Chondrocyte (in vitro differentiated cells): ENCODE results near the gene GNPDA1. TPM values are rescaled to one million over a fixed set of nuclear protein-coding genes. Genes with fewer than 3 reads are reported as not detected.

Experiments used
- DNase-seq: peaks from one replicate; pipeline ENCODE4 v3.0.0; 2021; ENCODE audit warnings: mixed read lengths, low spot score
- H3K27ac Mint-ChIP-seq: one replicate; pipeline ENCODE4 v1.8.0; 2021; ENCODE audit warnings: mild to moderate bottlenecking, moderate library complexity, mixed read lengths; ENCODE audit not compliant: unreplicated experiment
- H3K27me3 Mint-ChIP-seq: 2 replicates; pipeline ENCODE4 v1.8.0; 2021; ENCODE audit warnings: low read depth, mixed read lengths
- H3K36me3 Mint-ChIP-seq: 2 replicates; pipeline ENCODE4 v1.8.0; 2021; ENCODE audit warnings: low read depth, mixed read lengths
- H3K4me1 Mint-ChIP-seq: 2 replicates; pipeline ENCODE4 v1.8.0; 2021; ENCODE audit warnings: low read depth, mild to moderate bottlenecking, mixed read lengths
- H3K4me3 Mint-ChIP-seq: one replicate; pipeline ENCODE4 v1.8.0; 2021; ENCODE audit warnings: mild to moderate bottlenecking, moderate library complexity, mixed read lengths; ENCODE audit not compliant: unreplicated experiment
- H3K9me3 Mint-ChIP-seq: 2 replicates; pipeline ENCODE4 v1.8.0; 2021; ENCODE audit warnings: low read depth, mixed read lengths
- CTCF ChIP-seq: fragments of 200-600 bp; sonication (generic); IDR thresholded peaks from 2 replicates; pipeline ENCODE4 v1.5.0; 2021; ENCODE audit warnings: antibody characterized with exemption, mild to moderate bottlenecking, moderate library complexity
- total RNA-seq: library from RNA; stranded (reverse); gene quantifications from 3 replicates; pipeline ENCODE4 v1.2.1, GENCODE V29; 2021

The GNPDA1 gene
- total RNA-seq, 1 donor from 2014 or later = 34.5 TPM

GRCh38 chr5:142012186-142012785, 541 bp downstream of the GNPDA1 start:
- Mint-ChIP-seq H3K27ac (peak overlapping the region; percentile 73), H3K27me3 (no peaks in the 10 kb centered on the region), H3K4me3 (peak overlapping the region; percentile 78), H3K36me3 (peaks cover 3% of the 10 kb centered on the region), H3K4me1 (peaks cover 38% of the 10 kb centered on the region), H3K9me3 (no peaks in the 10 kb centered on the region)
- DNase-seq = no peak
- TF ChIP-seq CTCF = peak; percentile 77

- Mint-ChIP-seq H3K9me3 (no peaks in the 10 kb centered on the region), H3K36me3 (peaks cover 3% of the 10 kb centered on the region), H3K4me1 (peaks cover 38% of the 10 kb centered on the region), H3K27me3 (no peaks in the 10 kb centered on the region), H3K4me3 (peak overlapping the region; percentile 78), H3K27ac (no peak overlapping the region)
- TF ChIP-seq CTCF = no peak
- no peak for DNase-seq
Observed at GRCh38 chr5:142011572-142012185, 1.1 kb downstream of the GNPDA1 start.

- H3K27ac Mint-ChIP-seq = no peak overlapping the region
- H3K4me1 Mint-ChIP-seq = peaks cover 23% of the 10 kb centered on the region
- H3K4me3 Mint-ChIP-seq = no peak overlapping the region
- no peaks in the 10 kb centered on the region for H3K9me3 Mint-ChIP-seq
- no peak for DNase-seq
- no peaks in the 10 kb centered on the region for H3K27me3 Mint-ChIP-seq
- peaks cover 6% of the 10 kb centered on the region for H3K36me3 Mint-ChIP-seq
- TF ChIP-seq CTCF = no peak
Observed at GRCh38 chr5:142009886-142010285, 2.9 kb downstream of the GNPDA1 start.

- no peak for TF ChIP-seq CTCF
- DNase-seq = no peak
- H3K9me3 Mint-ChIP-seq = no peaks in the 10 kb centered on the region
- H3K27ac Mint-ChIP-seq = no peak overlapping the region
- H3K36me3 Mint-ChIP-seq = peaks cover 6% of the 10 kb centered on the region
- no peaks in the 10 kb centered on the region for H3K27me3 Mint-ChIP-seq
- no peak overlapping the region for H3K4me3 Mint-ChIP-seq
- H3K4me1 Mint-ChIP-seq = peaks cover 23% of the 10 kb centered on the region
Observed at GRCh38 chr5:142008813-142009212, 4.0 kb downstream of the GNPDA1 start.

- H3K36me3 Mint-ChIP-seq = peaks cover 7% of the 10 kb centered on the region
- peak overlapping the region; percentile 23 for H3K27ac Mint-ChIP-seq
- no peak for TF ChIP-seq CTCF
- H3K4me1 Mint-ChIP-seq = peaks cover 11% of the 10 kb centered on the region
- H3K27me3 Mint-ChIP-seq = no peaks in the 10 kb centered on the region
- no peak for DNase-seq
- no peaks in the 10 kb centered on the region for H3K9me3 Mint-ChIP-seq
- no peak overlapping the region for H3K4me3 Mint-ChIP-seq
Observed at GRCh38 chr5:142007237-142007544, 5.6 kb downstream of the GNPDA1 start.
